GM19463 (cell line): ENCODE results near the gene CLDN10.
"Not testable (repeated sequence)": the region's sequence is repeated elsewhere in the genome, so short reads cannot be mapped to it uniquely, and the experiment has no call there.

Source experiments
- ATAC-seq: cut with Tn5 transposase; IDR thresholded peaks from one replicate; pipeline ENCODE4 v1.9.1; 2021; ENCODE audit warnings: mild to moderate bottlenecking, moderate library complexity; ENCODE audit not compliant: unreplicated experiment

The CLDN10 gene, protein sequence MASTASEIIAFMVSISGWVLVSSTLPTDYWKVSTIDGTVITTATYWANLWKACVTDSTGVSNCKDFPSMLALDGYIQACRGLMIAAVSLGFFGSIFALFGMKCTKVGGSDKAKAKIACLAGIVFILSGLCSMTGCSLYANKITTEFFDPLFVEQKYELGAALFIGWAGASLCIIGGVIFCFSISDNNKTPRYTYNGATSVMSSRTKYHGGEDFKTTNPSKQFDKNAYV

DNA sequence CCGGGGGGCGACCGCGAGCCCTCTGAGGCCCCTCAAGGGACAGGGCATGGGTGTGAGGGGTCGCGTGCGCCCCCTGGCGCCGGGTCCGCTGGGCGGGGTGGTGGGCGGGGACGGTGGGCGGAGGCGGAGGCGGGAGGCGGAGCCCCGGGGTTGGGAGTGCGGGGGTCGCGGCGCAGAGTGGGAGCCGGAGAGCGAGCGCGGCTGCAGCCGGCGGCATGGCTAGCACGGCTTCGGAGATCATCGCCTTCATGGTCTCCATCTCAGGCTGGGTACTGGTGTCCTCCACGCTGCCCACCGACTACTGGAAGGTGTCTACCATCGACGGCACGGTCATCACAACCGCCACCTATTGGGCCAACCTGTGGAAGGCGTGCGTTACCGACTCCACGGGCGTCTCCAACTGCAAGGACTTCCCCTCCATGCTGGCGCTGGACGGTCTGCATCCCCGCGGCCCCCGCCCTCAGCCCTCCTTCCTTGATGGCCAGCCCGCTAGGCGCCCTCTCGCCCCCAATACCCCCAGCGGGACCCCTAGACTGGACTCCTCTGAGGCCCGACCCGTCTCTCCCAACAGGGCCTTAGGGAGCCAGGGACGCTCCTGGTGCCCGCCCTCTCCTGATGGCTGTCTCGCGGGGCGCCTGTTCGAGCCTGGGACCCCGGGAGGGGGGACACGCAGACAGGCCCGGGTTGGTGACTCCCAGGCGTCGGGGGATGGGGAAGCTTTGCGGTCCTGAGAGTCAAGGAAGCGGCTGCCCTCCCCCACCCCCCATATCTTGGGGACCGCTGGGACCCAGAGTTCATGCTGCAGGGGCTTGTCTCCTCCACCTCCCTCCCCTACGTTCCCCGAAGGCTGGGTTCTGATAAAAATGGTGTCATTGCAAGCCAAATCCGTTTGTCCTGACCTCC is at the start of gene CLDN10:
Gene CLDN10, plus strand, starts transcription at position 182 of the 903 bp plus-strand sequence. Its CDS starts 34 bp downstream, at position 216.
- peak; percentile 42 for ATAC-seq

DNA sequence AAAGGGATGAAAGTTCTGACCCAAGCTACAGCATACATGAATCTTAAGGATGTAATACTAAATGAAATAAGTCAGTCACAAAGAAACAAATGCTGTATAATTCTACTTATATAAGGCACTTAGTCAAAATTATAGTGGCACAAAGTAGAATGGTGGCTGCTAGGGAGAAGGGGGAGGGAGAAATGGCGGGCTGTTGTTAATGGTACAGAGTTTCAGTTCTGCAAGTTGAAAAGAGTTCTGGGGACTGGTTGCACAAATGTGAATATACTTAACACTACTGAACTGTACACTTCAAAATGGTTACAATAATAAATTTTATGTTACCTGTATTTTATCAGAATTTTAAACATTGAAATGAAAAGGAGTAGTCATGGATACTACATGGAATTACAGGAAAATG is 48.9 kb upstream of the CLDN10 start:
- ATAC-seq = no peak

DNA sequence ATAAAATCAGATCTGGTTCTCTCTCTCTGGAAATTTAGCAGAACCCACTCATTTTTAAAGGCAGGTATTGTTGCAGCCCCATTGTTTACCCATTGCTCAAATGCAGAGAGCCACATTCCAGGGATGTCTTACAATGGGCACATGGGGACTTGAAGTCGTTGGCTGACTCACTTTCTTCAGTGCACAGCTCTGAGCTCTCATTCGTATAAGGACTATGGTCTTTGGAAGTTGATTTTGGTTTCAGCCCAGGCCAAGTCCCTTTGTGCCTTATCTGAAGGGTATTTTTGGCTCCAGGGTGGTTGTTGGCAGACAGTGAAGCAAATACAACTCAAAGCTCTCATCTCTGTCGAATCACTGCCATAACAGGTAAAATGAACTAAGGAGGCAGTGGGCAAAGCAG is 47.3 kb upstream of the CLDN10 start:
- no peak for ATAC-seq

DNA sequence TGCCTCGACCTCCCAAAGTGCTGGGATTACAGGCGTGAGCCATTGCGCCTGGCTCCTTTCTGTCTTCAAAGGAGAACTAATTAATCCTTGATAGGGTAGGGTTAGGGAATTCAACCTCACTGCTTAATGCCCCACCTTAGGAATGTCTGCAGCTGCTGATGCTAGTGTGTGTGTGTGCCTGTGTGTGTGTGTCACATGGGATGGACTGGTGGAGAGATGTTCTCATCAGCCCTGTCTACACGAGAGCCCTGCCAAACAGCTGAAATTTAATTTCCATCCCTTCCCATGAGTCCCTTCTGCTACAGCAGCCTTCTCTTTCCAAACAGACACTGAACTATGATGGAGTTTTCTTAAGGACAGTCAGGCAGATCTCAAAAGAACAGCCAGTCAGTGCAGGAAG is 46.5 kb upstream of the CLDN10 start:
- no peak for ATAC-seq

DNA sequence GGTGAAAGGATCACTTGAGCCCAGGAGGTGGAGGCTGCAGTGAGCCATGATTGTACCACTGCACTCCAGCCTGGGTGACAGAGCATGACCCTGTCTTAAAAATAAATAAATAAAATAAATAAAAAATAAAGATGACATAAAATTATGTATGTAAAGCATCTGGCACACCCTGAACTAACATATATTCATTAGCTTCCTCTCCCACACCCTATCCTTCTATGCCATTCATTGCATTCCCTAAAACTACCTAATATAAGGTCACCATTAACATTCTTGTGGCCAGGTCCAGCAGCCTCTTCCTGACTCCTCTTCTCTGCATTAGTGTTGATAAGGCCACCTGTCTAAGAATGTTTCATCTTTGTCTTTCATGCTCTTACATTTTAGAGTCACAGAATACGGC is 44.5 kb upstream of the CLDN10 start:
- no peak for ATAC-seq

DNA sequence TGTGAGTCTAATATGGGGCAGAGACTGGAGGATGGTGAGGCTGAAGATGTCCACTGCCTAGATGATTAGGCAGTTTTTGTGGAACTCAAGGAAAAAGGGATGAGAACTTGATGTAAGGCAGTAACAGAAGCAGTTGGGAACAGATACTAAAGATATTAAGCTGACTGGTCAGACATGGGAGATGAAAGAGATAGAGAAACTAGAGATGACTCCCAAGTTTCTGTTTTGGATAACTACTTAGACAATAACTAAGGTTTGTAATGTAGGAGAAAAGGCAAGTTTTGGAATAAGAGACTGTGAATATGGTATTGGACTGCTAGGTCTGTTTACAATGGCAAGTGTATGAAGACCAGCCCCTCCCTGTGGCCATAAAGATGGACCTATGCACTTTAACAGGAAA is 43.5 kb upstream of the CLDN10 start:
- ATAC-seq = no peak

DNA sequence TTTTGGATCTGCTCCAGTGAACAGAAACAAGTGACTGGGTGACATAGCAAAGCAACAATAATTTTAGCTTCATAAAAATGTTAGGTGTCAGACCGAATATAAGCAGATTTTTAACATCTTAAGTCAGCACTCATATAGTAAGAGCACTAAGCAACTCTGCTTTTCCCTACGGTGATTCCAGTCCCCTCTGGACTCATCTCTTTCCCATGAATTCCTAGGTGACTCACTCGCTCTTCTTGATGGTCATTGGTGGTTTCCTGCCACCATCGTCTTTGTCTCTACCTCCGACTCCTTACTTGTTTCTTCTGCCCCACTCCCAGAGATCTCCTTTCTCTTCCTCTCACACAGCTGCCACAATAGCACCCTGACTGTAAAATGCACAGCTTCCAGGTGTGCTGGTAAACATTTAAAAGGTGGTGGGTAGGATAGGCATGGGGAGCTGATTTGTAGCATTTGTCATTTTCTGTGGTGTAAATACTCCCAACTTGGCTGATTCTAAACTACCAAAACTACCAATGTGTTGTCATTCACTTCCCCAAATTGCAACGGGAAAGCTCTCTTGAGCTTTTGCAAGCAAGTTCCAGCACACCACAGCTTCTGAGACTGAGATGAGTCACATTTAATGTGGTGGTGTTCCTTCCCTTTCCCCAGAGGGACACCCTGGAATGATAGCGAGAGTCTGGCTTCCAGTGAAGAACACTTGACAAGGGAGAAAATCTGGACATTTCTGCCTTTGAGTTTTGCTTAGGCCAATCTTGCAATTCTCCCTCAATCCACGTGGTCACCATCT is 42.8 kb upstream of the CLDN10 start:
- no peak for ATAC-seq

DNA sequence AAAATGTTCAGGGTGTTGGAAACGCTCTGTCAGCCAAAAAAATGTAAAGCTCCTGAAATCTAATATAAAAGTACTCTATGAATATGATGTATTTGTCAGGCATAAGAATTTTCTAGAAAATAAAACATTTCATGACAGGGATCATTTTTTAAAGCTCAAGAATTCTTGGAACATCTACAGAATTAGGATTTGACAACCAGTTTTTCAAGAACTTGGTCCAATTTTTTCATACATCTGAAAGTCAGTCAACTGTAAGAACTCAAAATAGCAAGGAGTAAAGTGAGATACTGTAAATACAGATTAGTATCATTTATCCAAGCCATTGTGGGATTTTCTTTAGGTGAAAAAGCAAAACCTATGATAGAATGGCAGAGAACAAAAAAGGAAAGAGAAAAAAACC is 41.6 kb upstream of the CLDN10 start:
- ATAC-seq = no peak

DNA sequence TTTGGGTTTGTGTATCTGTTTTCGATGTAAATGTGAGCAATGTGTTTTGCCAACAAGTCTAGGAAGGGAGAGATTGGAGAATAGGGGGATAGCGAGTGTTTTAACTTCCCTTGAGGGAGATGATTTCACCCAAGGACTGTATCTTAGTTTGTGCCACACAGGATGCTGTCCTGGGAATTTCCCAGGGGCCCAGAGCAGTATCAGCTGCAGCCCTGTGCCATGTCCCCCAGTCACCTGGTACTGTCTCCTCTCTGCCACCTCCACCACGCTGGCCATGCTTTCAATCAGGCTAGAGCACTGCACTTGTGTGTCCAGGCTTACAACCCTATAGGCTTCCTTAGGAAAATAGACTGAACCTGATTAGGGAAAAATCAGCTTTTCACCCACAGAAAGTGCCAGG is 40.1 kb upstream of the CLDN10 start:
- peak; percentile 55 for ATAC-seq

DNA sequence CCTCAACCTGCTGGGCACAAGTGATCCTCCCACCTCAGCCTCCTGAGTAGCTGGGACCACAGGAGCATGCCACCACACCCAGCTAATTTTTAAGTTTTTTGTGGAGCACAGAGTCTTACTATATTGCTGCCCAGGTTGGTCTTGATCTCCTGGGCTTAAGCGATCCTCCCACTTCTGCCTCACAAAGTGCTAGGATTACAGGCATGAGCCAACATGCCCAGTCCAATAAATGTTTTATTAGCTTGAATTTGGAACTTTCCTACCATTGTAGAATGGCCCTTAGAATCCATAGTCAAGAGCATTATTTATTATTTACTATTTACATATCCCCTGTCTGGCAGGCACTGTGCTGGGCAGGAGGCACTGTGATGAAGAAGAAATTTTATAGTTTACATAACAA is 39.6 kb upstream of the CLDN10 start:
- no peak for ATAC-seq

DNA sequence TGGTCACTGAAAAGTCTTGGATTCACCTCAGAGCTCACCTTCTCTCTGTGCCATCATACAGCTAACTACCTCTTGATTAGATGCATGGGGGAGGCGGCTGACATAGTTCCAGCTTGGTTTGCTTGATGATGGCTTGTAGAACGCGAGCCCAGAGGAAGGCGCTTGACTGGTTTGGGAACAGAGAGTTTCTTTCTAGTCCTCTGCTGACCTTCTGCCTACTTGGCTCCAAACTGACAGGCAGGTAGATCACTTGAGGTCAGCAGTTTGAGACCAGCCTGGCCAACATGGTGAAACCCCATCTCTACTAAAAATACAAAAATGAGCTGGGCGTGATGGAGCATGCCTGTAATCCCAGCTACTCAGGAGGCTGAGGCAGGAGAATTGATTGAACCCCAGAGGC is 36.9 kb upstream of the CLDN10 start:
- not testable (repeated sequence) for ATAC-seq

DNA sequence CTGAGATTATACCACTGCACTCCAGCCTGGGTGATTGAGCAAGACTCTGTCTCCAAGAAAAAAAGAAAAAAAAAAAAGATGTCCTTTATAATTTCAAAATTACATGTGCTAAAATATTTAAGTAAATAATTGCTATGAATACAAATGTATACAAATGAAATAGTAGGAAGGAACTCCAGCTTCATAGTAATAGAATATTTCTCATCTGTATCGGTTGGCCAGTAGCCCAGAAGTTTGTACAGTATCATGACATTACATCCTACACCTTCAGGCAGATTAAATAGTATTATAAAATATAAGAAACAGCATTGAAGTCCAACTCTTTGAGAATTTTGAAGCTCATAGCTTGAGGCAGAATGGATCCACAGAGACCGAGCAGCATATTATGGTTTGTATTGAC is 36.5 kb upstream of the CLDN10 start:
- ATAC-seq = no peak

DNA sequence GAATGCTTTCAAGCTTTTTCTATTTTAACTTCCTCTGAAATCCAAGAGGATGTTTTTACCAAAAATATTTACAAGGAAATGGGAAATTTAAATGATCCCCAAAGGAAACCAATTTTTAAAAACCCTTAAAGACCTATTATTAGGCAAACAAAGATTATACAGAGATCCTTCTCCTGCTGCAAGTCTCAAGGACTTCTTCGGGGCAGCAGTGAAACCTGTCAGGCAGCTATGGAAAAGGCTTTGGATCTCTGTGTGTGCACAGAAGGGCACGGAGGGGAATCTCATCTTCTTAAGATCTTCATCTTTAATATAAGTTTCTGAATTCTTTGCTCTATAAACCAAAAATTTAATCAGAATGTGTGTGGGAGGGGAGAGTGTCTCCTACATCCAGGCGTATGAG is 36.0 kb upstream of the CLDN10 start:
- ATAC-seq = no peak

DNA sequence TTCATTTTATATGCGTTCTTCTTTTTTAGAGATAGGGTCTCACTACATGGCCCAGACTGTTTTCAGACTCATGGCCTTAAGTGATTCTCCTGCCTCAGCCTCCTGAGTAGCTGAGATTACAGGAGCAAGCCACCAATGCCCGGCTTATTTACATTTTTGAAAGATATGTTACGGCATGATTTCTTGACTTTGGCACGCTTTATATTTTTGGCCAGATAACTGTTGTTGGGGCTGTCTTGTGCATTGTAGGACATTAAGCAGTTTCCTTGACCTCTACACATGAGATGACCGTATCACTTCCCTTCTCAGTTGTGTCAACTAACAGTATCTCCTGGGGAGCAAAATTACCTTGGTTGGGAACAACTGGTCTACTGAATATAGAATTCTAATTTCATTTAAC is 28.9 kb upstream of the CLDN10 start:
- no peak for ATAC-seq

DNA sequence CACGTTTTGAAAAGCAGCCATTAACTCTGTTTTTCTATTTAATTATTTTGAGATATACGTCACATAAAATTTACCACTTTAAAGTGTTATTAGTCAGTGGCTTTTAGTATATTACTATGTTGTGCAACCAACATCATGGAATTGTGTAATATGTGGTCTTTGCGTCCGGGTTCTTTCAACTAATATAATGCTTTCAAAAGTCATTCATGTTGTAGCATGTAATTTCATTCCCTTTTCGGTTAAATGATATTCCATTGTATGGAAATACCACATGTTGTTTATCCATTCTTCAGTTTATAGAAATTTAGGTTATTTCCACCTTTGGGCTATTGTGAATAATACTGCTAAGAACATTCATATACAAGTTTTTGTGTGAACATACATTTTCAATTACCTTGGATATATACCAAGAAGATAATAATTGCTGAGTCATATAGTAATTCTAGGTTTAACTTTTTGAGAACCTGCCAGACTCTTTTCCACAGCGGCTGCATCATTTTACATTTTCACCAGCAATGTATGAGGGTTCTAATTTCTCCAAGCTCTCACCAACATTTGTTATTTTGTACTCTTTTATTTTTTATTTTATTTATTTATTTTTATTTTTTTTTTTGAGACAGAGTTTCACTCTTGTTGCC is 28.1 kb upstream of the CLDN10 start:
- ATAC-seq = no peak

DNA sequence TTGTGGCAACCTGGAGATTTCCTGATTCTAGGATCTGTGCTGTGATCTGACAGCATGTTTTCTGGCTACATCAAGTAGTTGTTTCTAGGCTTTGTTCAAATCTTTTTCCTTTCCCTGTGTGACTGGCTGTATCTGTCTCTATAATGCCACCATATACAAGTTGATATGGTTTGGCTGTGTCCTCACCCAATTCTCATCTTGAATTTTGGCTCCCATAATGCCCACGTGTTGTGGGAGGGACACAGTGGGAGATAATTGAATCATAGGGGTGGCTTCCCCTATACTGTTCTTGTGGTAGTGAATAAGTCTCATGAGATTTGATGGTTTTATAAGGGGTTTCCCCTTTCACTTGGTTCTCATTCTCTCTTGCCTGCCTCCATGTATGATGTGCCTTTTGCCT is 24.6 kb upstream of the CLDN10 start:
- ATAC-seq = no peak

DNA sequence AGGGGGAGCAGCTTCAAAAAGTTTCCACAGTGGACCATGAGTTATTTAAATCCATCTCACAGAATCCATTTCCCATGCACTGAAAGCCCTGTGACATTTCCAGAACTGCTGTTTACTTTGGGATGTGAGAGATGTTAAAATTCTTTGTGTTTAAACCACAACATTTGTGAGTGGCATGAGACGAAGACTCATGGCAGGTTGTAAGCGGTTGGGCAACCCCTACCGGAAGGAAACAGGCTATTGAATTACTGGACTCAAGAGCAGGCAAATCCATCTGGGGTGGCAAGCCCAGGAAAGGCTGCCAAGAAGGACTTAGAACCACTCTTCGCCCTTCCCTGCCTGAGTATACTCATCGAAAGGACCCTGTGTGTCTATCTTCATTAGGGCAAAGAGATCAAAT is 22.3 kb upstream of the CLDN10 start:
- ATAC-seq = no peak

DNA sequence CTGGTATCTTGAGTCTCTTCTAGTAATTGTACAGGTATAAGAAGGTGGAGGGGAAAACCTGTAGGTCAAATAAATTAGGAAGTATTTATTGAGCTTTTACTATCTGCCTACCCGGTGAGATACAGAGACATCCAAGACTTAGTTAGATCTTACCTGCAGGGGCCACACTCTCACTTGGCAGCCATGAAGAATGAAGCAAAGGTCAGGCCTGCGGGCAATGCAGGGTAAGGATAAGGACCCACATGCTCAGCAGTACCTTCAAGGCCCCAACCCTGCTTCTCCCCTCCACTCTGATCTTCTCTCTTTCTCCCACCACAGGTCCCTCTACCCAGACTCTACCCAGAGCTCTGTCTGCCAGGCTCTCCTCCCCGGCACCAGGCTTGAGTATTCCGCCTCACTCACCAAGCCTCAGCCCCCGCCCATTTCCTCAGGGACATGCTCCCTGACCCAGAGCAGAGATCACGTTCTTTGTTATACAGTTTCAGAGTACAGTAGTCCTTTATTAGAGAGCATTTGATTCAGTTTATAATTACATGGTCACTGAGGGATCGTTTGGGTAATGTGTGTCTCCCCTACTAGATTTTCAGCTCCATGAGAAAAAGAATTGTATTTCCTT is 18.9 kb upstream of the CLDN10 start:
- ATAC-seq = no peak

DNA sequence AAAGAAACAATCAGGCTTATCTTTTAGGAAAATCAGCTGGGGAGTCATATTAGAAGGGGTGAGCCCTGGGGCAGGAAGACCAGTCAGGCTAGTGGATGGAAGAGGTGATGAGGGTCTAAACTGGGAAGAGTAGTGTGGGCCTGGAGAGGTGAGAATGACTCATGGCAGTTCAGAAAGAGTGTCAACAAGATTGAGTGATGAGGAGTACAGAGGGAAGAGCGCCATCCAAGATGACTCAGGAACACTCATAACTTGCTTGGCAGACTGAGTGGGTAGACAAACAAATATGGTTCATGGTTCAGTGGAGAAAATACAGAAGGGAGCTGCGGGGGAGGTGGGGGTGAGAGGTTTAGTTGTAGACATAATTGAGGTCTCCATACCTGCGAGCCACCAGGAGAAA is 17.3 kb upstream of the CLDN10 start:
- ATAC-seq = peak; percentile 61

DNA sequence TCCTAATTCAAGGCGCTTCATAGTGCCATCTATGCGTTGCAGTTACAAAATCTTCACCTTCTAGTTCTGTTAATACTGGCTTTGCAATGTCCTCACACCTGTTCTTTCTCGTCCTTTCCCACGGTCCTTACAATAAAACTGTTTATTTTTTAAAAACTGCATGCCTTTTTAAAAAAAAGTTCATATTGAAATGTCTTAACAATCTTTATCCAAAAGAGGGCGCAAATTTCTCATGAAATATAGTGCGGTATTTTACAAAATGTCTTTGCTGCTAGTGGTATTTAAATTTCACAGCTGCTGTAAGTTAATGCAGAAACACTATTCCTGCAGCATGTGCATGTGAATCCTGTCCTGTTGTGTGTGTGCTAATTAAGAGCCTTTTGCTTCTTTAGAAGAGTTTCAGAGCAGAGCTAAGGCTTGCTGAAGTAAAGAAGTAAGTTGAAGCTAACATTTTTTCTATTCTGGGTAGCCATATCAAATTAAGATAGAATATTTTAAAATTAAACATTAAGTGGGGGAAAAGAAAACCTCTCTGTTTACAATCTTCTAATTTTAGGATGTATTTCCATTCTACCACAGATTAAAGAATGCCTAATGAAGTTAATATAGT is 15.8 kb upstream of the CLDN10 start:
- no peak for ATAC-seq
